ENCODE measurements around the gene ERMAP. TPM values are rescaled to one million over a fixed set of nuclear protein-coding genes. Genes with fewer than 3 reads are reported as not detected.

Gene ERMAP, protein sequence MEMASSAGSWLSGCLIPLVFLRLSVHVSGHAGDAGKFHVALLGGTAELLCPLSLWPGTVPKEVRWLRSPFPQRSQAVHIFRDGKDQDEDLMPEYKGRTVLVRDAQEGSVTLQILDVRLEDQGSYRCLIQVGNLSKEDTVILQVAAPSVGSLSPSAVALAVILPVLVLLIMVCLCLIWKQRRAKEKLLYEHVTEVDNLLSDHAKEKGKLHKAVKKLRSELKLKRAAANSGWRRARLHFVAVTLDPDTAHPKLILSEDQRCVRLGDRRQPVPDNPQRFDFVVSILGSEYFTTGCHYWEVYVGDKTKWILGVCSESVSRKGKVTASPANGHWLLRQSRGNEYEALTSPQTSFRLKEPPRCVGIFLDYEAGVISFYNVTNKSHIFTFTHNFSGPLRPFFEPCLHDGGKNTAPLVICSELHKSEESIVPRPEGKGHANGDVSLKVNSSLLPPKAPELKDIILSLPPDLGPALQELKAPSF
- 1.8 and 2.2 TPM in 2 replicates for total RNA-seq (2014; rRNA removed; shearing (Covaris generic))
- polyA plus RNA-seq (2016; fragmentation: Nextera tagmentation; extraction: Ambion mirVana), result 1.2 and 1.9 TPM in 2 replicates
- long read RNA-seq, partial matches to known transcripts, result 0 of 5 reads
- long read RNA-seq, other reads (novel, unspliced or antisense), result 4 of 5 reads

DNA sequence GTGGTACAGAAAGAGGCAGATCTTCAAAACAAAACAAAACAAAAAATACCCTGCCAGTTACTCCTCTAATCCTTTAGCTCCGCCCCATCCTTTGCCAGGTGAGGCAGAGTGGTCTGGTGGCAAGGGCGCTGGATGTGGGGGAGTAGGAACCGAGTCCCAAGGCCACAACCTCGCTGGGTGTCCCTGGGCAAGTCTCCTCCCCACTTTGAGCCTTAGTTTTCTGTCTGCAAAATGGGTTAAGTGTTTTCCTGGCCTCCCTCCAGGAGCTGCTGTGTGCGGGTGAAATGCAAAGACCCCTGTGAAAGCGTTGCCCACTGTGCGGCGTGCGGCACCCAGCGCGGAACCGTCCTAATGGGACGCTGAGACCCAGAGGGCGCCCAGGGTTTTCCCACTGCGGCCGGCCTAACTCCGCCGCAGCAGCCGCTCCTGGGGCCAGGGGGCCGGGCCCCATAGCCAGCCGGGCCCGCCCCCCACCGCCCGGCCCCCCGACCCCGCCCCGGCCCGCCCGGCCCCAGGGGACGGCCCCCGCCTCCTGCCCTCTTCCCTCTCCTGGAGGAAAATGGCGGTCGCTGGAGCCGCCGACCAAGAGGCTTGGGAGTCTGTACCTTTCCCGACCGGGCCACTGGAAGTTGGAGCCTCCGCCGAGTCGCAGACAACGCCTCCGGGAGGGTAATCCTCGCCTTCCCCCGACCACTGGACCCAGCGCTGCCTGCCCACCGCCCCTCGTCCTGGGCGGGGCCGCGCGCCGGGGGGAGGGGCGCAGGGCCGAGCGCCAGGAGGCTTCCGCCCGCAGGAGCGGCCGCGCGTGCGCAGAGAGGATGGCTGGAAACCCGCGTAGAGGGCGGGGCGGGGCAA is at the start of gene ERMAP, which contains the start of gene SVBP:
TSS of gene ERMAP (plus strand) at position 538 of the 855 bp plus-strand sequence. CDS start 13,327 bp downstream, outside the sequence.
TSS of gene SVBP (minus strand) at position 813 of the 855 bp plus-strand sequence. CDS start 853 bp downstream, outside the sequence.
- no peaks in the 10 kb centered on the region for H3K27me3 Mint-ChIP-seq (ENCODE audit: insufficient read depth, low read depth, poor library complexity)
- Histone ChIP-seq H3K4me2 (peak within 1 kb of the TSS; percentile 76), H3K4me1 (ENCODE audit: insufficient read depth) (peaks cover 18% of the 10 kb centered on the region), H4K20me1 (replicated peaks; ENCODE audit: insufficient read depth) (no peaks in the 10 kb centered on the region), H3K4me3 (peak within 1 kb of the TSS; percentile 84), H3K27ac (ENCODE audit: low read depth) (peak within 1 kb of the TSS; percentile 99), H3F3A (replicated peaks; ENCODE audit: low read depth) (peaks cover 6% of the 10 kb centered on the region), H2AFZ (peak within 1 kb of the TSS; percentile 95), H3K9me2 (ENCODE audit: insufficient read depth) (no peaks in the 10 kb centered on the region), H3K79me2 (replicated peaks; ENCODE audit: insufficient read depth) (no peaks in the 10 kb centered on the region; the same call in 1 of the 2 replicates), H3K27me3 (ENCODE audit: insufficient read depth) (no peaks in the 10 kb centered on the region), H3K36me3 (ENCODE audit: insufficient read depth) (no peaks in the 10 kb centered on the region; the same call in 1 of the 2 replicates)
- ATAC-seq (peak; percentile 89), DNase-seq (ENCODE audit: low spot score) (peak; percentile 90)
- H3K27ac Mint-ChIP-seq, result peak within 1 kb of the TSS; percentile 85
- peaks cover 4% of the 10 kb centered on the region; the same call in 2 of the 3 replicates for H3K36me3 Mint-ChIP-seq (ENCODE audit: low read depth)
- H3K4me1 Mint-ChIP-seq, result peaks cover 14% of the 10 kb centered on the region
- H3K9me3 Mint-ChIP-seq, result no peaks in the 10 kb centered on the region
- peak within 1 kb of the TSS; percentile 83 for H3K4me3 Mint-ChIP-seq
- TF ChIP-seq POLR2AphosphoS5 (IDR thresholded peaks at IDR 0.05; ENCODE audit: low read depth), result peak; percentile 57
- no peak; a peak in 1 of 4 replicates for TF ChIP-seq CTCF (conservative IDR thresholded peaks at IDR 0.05; ENCODE audit: low read depth in 2 of 2)
- TF ChIP-seq CREB1 (CRISPR knock-in tag; IDR thresholded peaks at IDR 0.05; ENCODE audit: low read depth), result no peak
- TF ChIP-seq ZNF331 (CRISPR knock-in tag; IDR thresholded peaks at IDR 0.05; ENCODE audit: low read depth), result no peak
- no peak for TF ChIP-seq REST (IDR thresholded peaks at IDR 0.05; ENCODE audit: unreplicated experiment)
- no peak for TF ChIP-seq JUNB (IDR thresholded peaks at IDR 0.05; ENCODE audit: unreplicated experiment)

Data from GM23338 (cell line).